Stimulated activated CD8-positive, alpha-beta memory T cell treated with anti-CD3 and anti-CD28 coated beads, Interleukin-2, amount 100 ng/mL, for 1 hour (primary cell): Measurements from ENCODE around the gene CNTNAP4.

ENCODE experiments used
- DNase-seq, 2 donors: peaks; one replicate each; pipeline ENCODE4 v3.0.0-alpha.2; 2020; ENCODE audit warnings: low read depth in 2 of 2

Gene CNTNAP4

DNA sequence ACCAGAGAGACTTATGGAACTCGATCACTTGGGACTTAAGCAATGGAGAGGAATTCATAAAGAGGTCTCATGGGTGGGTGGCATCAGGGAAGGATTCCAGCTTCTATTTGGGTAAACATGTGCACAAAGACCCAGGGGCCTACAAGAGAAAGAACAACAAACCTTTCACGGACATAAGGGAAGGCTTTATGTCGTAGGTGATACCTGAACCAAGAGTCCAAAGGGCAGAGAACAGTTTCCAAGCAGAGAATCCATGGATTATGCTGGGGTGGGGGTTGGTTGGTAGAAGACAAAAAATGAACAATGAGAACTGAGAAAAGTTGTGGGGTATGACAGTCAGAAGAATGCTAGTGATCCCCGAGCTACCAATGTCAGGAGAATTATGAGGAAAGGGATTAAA, 119.8 kb downstream of the CNTNAP4 start:
- DNase-seq: no peak

DNA sequence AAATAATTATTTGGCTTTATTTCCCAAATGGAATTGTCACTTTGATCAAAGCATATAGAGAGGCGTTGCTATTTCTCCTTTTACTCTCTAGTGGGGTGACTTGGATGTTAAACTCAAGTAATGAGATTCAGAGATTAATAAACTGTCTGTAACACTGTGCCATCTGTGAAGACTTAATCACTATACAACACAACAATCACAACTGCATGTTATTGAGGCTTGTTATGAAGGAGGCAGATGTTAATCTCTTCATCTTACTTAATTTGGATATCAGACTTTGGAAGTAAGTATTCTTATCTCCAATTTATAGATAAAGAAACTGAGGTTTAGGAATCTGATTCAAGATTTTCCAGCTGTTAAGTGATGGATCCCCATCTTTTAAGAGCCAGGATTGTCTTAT, 132.5 kb downstream of the CNTNAP4 start:
- no peak for DNase-seq

DNA sequence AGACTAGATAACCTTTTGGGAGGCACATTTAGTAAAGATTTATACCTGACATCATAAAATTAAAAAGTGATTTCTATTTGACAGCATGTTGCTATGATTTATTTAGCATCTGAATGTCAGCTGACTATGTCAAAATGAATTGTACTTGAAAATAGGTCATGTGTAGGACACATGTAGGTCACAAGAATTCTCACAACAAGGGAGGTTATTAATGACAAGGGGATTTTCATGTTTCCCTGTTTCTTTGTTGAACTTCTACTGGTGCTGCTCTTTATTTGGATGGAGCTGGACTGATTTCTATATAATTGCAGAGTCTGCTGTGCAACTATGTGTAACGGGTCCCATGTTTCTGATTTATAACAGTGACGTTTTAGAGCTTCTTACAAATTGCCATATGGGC, 144.4 kb downstream of the CNTNAP4 start:
- DNase-seq: no peak

- DNase-seq: no peak
Measured at GRCh38 chr16:76428858-76429257, 151.7 kb downstream of the CNTNAP4 start.

DNA sequence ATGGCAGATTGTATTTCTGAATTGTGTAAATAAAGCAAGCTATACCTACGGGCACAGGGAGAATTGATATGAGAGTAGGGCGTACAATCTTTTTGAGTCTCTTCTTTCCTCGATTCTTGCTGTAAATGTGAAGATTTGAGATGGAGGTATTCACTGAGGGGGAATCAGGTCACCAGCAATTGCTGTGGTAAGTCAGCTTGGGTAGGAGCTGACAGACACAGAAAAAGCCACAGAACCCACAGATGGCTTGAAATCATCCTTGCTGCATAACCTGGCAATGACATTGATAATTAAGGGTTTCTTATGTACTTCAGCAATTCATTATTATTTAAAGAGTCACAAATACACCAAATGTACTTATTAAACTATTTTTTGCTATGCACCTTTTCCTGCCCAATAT, 164.2 kb downstream of the CNTNAP4 start:
- no peak for DNase-seq

GRCh38 chr16:76441876-76442275, 164.7 kb downstream of the CNTNAP4 start:
- no peak for DNase-seq

- no peak for DNase-seq
Measured at GRCh38 chr16:76443973-76444372, 166.8 kb downstream of the CNTNAP4 start.

DNA sequence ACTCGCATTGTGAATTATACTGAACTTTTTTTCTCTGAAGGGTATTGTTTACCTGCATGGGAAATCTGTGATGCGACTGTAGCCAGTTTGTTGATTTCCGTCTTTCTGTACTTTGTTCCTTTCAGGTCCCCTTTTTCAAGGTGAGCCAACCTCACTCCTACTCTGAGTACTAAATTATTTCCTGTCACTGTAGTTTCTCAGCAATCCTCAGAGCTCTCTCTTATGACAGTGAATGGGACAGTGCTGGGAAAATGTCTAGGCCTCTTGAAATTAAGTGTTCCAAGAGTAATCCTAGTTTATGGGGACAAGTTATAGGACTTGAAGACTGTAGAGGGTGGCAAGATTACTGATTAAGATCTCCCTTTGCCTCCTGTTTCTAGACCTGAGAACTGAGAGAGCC, 167.6 kb downstream of the CNTNAP4 start:
- DNase-seq: no peak

GRCh38 chr16:76445815-76446214, 168.6 kb downstream of the CNTNAP4 start:
- no peak for DNase-seq

DNA sequence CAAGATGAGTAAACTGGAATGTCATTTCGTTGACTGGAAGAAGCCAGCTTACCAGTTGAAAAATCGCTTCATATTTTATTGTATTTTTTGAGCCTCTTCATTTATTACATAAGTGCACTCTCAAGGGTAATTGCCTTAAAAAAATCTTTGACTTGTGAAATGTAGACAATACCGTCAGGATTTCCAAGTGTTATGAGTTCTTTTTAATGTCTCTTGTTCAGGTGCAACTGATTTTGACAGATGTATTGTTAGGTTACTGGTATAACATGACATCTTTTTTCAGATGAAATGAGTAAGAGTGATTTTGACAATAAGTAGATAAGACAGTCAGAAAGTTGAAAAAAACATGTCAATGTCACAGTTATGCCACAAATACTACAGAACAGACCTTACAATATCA, 169.1 kb downstream of the CNTNAP4 start:
- DNase-seq: no peak

DNA sequence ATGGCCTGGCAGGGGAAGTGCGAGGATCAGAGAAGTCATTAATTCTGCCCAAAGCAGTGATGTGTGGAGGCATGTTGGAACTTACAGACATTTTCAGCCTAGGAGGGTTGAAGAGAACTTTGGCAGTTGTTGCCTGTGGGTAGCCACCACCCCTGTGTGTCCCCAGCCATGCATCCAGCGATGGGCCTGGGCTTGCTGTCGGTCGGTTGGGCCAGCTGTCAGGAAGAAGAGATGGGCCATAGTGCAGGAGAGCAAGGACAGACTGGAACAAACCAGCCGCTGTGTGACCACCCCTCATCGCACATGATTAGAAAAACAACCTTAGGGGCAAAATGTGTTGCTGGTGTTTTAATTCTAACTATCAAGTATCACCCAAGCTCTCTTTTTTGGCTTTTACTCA, 173.7 kb downstream of the CNTNAP4 start:
- DNase-seq: no peak

GRCh38 chr16:76455257-76455656, 178.1 kb downstream of the CNTNAP4 start:
- DNase-seq: no peak

DNA sequence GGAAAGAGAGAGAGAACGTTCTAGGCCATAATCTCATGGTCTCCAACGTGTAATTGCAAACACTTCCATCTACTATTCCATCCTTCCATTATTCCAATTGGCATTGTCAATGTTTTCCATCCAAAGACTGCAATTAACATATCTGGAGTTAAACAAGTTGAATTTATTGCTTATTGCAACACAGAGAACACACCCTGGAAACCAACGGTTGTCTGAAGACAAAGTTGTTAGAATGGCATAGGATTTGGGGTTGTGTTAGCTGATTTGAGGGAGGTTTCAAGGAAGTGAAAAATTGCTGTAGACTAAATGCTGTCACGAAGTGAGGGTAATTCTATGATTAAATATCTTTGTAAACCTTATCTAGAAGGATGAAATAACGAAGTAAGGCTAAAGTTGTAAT, 178.8 kb downstream of the CNTNAP4 start:
- DNase-seq: no peak

GRCh38 chr16:76459111-76459510, 181.9 kb downstream of the CNTNAP4 start:
- no peak for DNase-seq

DNA sequence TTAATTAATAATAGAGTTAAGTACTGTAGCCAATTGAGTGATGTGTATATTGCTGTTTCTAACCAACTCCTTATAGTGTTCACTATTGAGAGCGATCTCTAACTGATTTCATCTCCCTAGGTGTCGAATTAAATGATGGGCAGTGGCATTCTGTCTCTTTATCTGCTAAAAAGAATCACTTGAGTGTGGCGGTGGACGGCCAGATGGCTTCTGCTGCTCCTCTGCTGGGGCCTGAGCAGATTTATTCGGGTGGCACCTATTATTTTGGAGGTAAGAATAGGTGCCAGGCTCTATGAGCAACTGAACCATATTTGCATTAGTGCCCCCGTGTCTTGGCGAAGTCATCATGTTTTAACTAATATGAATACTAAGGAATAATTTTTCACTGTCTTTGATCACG, 184.6 kb downstream of the CNTNAP4 start:
- DNase-seq: no peak

- no peak for DNase-seq
Measured at GRCh38 chr16:76464955-76465620, 187.9 kb downstream of the CNTNAP4 start.

- DNase-seq: no peak
Measured at GRCh38 chr16:76466871-76467270, 189.7 kb downstream of the CNTNAP4 start.

DNA sequence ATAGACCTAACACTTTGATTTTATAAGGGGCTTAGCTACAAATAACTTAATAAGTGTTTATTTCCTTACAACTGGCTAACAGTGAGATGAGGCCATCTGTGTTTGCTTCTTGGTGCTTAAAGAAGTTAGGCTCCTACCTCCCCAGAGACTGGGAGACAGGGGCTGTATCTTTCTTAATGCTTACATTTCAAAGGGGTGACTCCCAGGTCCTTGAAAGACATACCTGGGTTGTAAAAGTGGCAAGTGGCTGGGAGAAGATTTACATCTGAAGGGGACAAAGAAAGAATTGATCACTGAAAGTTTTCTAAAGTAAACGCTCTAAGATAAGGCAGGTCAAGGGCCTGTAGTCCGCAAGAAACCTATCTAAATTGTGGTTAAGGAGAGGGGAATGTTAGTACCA, 196.8 kb downstream of the CNTNAP4 start:
- DNase-seq: no peak

GRCh38 chr16:76478105-76478504, 200.9 kb downstream of the CNTNAP4 start:
- no peak for DNase-seq

DNA sequence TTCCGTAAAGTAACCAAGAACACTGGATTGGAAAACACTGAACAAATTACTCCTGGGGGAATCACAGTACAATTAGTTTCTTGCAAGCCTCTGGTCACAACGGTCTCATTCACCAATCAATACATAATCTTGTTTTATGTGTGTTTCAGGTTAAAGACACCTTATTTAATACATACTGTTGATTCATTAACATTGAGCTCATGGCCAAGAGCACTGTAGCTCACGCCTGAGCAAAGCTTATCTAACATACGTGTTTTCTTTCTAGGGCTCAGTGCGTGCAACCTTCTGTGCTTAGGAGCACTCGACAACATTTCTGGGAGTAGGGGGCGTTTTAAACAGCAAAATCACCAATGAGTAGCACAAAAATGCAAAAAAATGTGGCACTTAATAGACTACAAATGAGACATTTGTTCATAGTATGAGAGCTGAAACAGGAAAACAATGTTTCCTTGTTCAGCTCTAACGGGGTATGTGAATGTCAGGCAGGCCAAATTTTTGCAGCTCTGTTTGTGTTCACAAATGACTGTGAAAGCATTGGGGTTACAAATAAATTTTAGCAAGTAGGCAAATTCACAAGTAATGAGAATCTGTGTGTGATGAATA, 206.2 kb downstream of the CNTNAP4 start:
- DNase-seq: no peak

GRCh38 chr16:76484020-76484419, 206.8 kb downstream of the CNTNAP4 start:
- no peak for DNase-seq

DNA sequence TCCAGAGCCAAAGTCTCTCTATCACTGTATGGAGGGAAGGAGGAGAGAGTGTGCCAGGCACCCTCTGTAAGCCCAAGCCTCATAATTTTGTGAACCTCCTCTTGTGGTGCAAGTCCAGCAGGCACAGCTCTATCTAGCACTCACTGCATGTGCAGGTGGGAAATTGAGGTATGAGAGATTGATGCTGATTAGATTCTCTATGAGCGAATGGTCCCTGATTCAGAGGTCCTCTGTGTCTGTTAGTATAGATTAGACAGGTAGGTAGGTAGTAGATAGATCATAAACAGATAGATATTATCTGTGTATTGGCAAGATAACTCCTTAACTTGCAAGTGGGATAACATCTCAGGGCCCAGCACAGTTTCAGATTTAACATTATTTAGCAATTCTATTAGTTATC, 209.5 kb downstream of the CNTNAP4 start:
- DNase-seq: no peak

DNA sequence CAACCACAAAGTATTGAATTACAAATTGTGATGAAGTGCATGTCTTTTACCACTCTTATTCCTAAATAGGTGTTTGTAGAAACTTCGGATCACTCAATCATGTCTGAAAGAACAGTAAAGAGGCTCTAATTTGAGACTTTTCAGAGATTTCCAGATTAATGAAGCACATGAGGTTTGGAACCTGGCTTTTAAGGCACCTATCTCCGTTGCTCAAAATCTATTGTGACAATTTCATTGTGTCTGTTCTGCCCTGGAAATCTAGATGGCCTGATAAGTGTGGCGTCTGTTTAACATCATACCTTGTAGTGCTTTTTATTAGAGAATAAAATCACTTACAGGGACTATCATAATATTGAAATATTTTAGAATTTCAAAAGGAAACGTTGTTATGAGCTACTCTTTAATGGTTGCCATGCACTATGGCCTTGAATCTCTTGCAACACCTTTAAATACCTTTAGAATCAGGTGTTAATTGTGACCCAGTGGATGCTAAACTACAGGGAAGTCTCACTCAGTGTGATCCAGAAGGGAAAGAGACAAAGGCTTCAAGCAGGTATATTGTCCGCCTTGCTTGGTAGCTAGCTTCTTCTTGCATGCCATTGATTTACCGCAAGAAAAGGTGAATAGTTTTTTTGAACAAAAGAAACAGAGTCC, 210.3 kb downstream of the CNTNAP4 start:
- DNase-seq: no peak

DNA sequence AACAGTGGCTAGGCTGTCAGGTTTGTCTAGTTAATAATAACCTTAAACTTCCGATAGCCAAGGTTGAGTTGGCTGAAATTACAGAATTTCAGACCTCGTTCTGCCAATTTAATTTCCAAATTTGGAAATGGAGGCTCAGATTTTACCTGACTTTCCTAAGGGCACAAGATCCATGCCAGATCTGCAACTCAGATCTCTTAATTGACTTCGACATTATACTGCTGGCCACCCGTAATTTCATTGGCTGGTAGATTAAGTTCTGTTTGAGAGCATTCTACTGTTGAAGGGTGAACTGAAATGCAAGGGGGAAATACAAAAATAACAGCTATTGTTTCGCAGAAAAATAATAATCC, 210.8 kb downstream of the CNTNAP4 start:
- no peak for DNase-seq
